AG04449 (cell line): Measurements from ENCODE around the gene PPARA.

Experiments used
- CTCF ChIA-PET: fragments of 350-600 bp; formaldehyde crosslinking; extraction: SDS; loops from one replicate; lab custom pipeline; 2021; ENCODE audit warnings: antibody characterized with exemption; lab: Yijun Ruan, JAX
- POLR2A ChIA-PET: fragments of 400-600, 350-600 bp; formaldehyde crosslinking; extraction: SDS; loops from one replicate; lab custom pipeline; 2020; ENCODE audit warnings: antibody characterized with exemption, inconsistent platforms; lab: Yijun Ruan, JAX
- DNase-seq: peaks from one replicate; pipeline ENCODE4 v3.0.0-alpha.2; 2010; ENCODE audit warnings: low read depth, low spot score
- H3K4me3 ChIP-seq: 2 replicates; pipeline ENCODE4 v1.5.1; 2011; ENCODE audit warnings: low read depth, mild to moderate bottlenecking, control low read depth, low read length
- CTCF ChIP-seq: IDR thresholded peaks from one replicate; pipeline ENCODE4 v1.5.1; 2011; ENCODE audit warnings: mild to moderate bottlenecking, moderate library complexity, low read length, control low read depth, inconsistent platforms; ENCODE audit not compliant: insufficient read depth; ENCODE audit errors: missing control alignments

The PPARA gene

DNA sequence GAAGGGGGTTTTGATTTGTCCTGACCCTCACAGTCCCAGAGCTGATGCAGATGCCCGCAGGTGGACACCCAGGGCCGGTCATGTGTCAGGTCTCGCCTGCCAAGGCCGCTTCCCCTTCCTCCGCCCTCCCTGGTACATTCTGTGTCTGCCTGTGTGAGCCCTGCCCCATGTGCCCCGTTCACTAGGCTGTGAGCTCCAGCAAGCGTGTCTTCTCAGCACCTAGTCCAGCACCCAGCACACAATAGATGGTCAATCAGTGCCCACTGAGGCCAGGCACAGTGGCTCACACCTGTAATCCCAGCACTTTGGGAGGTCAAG, 29.9 kb upstream of the PPARA start:
- TF ChIP-seq CTCF, result no peak
- CTCF ChIA-PET, result interaction anchor here (0.7 to 11.6 kb wide), 5 partner anchors 109 to 217 kb away, joined by 3 to 345 read pairs (median 68); no protein-coding TSS in a partner anchor
- DNase-seq, result no peak
- POLR2A ChIA-PET, result interaction anchor here (1.1 kb wide), 1 partner anchor 124 kb away, joined by 3 read pairs; no protein-coding TSS in a partner anchor
- no peak overlapping the region for H3K4me3 ChIP-seq

DNA sequence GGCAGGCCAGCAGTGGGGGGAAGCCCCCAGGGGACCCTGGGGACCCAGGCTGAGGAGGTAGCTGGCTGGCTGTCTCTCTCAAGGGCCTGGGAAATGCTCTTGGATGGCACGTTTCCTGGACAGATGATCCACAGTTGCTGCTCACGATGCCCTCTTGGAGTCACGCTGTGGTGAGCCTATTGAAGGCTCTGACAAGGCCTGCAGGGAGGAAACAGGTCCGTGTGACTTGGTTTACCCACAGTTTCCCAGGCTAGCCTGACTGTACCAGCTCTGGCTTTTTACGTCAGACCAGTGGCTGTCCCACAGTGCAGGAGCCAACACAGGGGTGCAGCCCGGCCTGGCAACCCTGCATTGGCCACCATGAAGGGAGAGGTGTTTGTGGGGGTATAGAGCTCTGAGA, 29.2 kb upstream of the PPARA start:
- no peak for DNase-seq
- no peak overlapping the region for H3K4me3 ChIP-seq
- POLR2A ChIA-PET, result no interaction called here
- CTCF ChIA-PET, result interaction anchor here (0.9 to 11.6 kb wide), 14 partner anchors 10 to 426 kb away, joined by 3 to 345 read pairs (median 10); partner anchors contain the start of gene GTSE1
- no peak for TF ChIP-seq CTCF

DNA sequence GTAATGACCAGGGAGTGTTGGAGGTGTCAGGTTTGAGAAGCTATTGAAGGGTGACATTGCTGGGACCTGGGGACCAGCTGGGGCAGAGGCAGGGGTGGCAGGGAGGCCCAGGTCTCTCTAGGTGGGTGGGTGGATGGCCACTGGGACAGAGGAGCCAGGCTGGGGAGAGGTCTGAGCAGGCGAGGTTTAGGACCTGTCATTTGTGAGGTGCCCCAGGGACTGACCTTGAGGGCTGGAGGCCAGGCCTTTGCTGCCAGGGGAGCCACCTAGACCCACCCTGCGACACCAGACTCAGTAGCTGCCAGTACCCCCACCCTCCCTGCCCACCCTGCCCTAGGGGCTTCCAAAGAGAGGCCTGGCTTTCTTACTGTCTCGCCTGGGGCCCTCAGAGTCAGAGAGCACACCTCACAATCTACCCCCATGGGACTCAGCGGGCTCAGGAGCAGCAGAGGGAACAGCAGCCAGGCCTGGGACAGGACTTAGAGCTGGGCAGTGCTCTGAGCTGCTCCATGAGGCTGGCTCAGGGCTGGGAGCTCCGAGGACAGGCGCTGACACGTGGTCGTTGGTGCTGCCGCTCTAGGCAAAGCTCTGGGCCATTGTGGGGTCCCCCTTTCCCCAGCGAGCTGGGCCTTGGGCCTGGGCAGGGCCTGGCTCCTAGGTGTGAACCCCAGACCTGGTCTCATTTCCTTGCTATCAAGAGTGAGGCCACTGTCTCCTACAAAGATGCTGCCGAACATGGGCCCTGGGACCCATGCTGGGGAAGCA, 28.6 kb upstream of the PPARA start:
- no peak for TF ChIP-seq CTCF
- H3K4me3 ChIP-seq, result no peak overlapping the region
- POLR2A ChIA-PET, result interaction anchor here (0.6 kb wide), 1 partner anchor 19 kb away, joined by 3 read pairs; no protein-coding TSS in a partner anchor
- no peak for DNase-seq
- CTCF ChIA-PET, result interaction anchor here (0.7 to 11.6 kb wide), 35 partner anchors 8 to 425 kb away, joined by 3 to 345 read pairs (median 4); partner anchors contain the start of genes CDPF1, GTSE1 and TTC38

GRCh38 chr22:46122511-46122971, 27.8 kb upstream of the PPARA start:
- H3K4me3 ChIP-seq, result no peak overlapping the region
- ChIA-PET CTCF (interaction anchor here (0.8 to 11.6 kb wide), 31 partner anchors 9 to 421 kb away, joined by 3 to 345 read pairs (median 4); partner anchors contain the start of genes CDPF1, GTSE1 and TTC38), POLR2A (no interaction called here)
- no peak for DNase-seq
- peak; percentile 91 for TF ChIP-seq CTCF

GRCh38 chr22:46122980-46123693, 27.2 kb upstream of the PPARA start:
- CTCF ChIA-PET, result interaction anchor here (0.9 to 11.6 kb wide), 22 partner anchors 9 to 420 kb away, joined by 3 to 345 read pairs (median 5); partner anchors contain the start of genes CDPF1 and TTC38
- TF ChIP-seq CTCF, result no peak
- no peak for DNase-seq
- no peak overlapping the region for H3K4me3 ChIP-seq
- POLR2A ChIA-PET, result no interaction called here
